GM12892 (cell line): ENCODE results near the gene CLMN.

ENCODE experiments used
- POLR2A ChIP-seq: IDR thresholded peaks from 2 replicates; pipeline ENCODE4 v1.6.1; 2011; ENCODE audit warnings: low read depth, low read length, control low read depth
- TAF1 ChIP-seq: IDR thresholded peaks from 2 replicates; pipeline ENCODE4 v1.6.1; 2011; ENCODE audit warnings: low read depth, mild to moderate bottlenecking, control low read depth, low read length, borderline replicate concordance

GRCh38 chr14:95228240-95228639, 91.5 kb downstream of the CLMN start:
- no peak for TF ChIP-seq POLR2A
- TF ChIP-seq TAF1: no peak
